Endothelial cell of umbilical vein (primary cell): Measurements from ENCODE around the gene DPEP3. TPM values are rescaled to one million over a fixed set of nuclear protein-coding genes. Genes with fewer than 3 reads are reported as not detected.

ENCODE experiments used
- BruUV-seq: library from RNA; stranded (reverse); fragments of 400-500 nt; replicated peaks from 2 replicates; lab custom pipeline; 2021; lab: Mats Ljungman, UMichigan
- CTCF ChIA-PET: fragments of 300-600, 350-600 bp; sonication (Branson Sonifier 250); formaldehyde crosslinking; loops from one replicate; lab custom pipeline; 2021; ENCODE audit warnings: antibody characterized with exemption, inconsistent platforms; lab: Charles Lee
- POLR2A ChIA-PET: fragments of 300-600, 350-600 bp; sonication (Branson Sonifier 250); formaldehyde crosslinking; loops from one replicate; lab custom pipeline; 2021; ENCODE audit warnings: antibody characterized with exemption, inconsistent platforms; lab: Charles Lee
- DNase-seq: peaks from one replicate; pipeline ENCODE4 v3.0.0-alpha.2; 2011; ENCODE audit warnings: low read depth, low spot score
- FAIRE-seq: peaks from 2 replicates; lab custom pipeline; 2011; peaks lifted over from hg19 to GRCh38; lab: Jason Lieb, UNC
- H2AFZ ChIP-seq: 2 replicates; pipeline ENCODE4 v1.6.0; 2012; ENCODE audit warnings: low read depth, low read length, control low read depth, inconsistent platforms
- H3K27ac ChIP-seq: 2 replicates; pipeline ENCODE4 v1.5.1; 2011; ENCODE audit warnings: low read depth, mild to moderate bottlenecking, control low read depth, low read length, moderate library complexity; ENCODE audit not compliant: insufficient read depth
- H3K27me3 ChIP-seq, 2 experiments: 2 replicates each; pipeline versions ENCODE4 v1.6.0 to v1.6.1; 2011; ENCODE audit warnings: low read length in 2 of 2, mixed read lengths in 1 of 2; ENCODE audit not compliant: control insufficient read depth in 2 of 2, insufficient read depth in 2 of 2
- H3K36me3 ChIP-seq, 2 experiments: 2 replicates in 1 of 2; 3 replicates in 1 of 2; pipeline ENCODE4 v1.5.1; 2011; ENCODE audit warnings: low read length in 2 of 2, mild to moderate bottlenecking in 1 of 2, moderate library complexity in 1 of 2; ENCODE audit not compliant: control insufficient read depth in 2 of 2, insufficient read depth in 2 of 2; ENCODE audit errors: extremely low read depth in 1 of 2
- H3K4me1 ChIP-seq: 3 replicates; pipeline ENCODE4 v1.5.1; 2011; ENCODE audit warnings: mild to moderate bottlenecking, low read length; ENCODE audit not compliant: control insufficient read depth, insufficient read depth; ENCODE audit errors: extremely low read depth
- H3K4me2 ChIP-seq: 2 replicates; pipeline ENCODE4 v1.6.1; 2011; ENCODE audit warnings: low read length, control low read depth, mixed read lengths; ENCODE audit not compliant: insufficient read depth
- H3K4me3 ChIP-seq, 3 experiments: fragments of 200-600 bp in 1 of 3; sonication (generic), shearing (Covaris generic) in 1 of 3; replicated peaks in 1 of 3; 2 replicates each; pipeline ENCODE4 v1.5.1; 2011 to 2016; ENCODE audit warnings: control low read depth in 3 of 3, low read length in 3 of 3, mild to moderate bottlenecking in 2 of 3, inconsistent platforms in 1 of 3, low read depth in 1 of 3, moderate library complexity in 1 of 3; ENCODE audit not compliant: insufficient read depth in 1 of 3
- H3K79me2 ChIP-seq: 2 replicates; pipeline ENCODE4 v1.6.0; 2012; ENCODE audit warnings: low read length, inconsistent platforms; ENCODE audit not compliant: control insufficient read depth, insufficient read depth
- H3K9ac ChIP-seq: replicated peaks from 2 replicates; pipeline ENCODE3; 2011; ENCODE audit warnings: low read length, control low read depth; ENCODE audit not compliant: insufficient read depth; ENCODE audit errors: extremely low read depth
- H3K9me1 ChIP-seq: replicated peaks from 3 replicates; pipeline ENCODE4 v1.6.0; 2011; ENCODE audit warnings: mild to moderate bottlenecking, low read length; ENCODE audit not compliant: control insufficient read depth, insufficient read depth; ENCODE audit errors: extremely low read depth
- H3K9me3 ChIP-seq: replicated peaks from 2 replicates; pipeline ENCODE4 v1.5.1; 2012; ENCODE audit warnings: low read length, inconsistent platforms; ENCODE audit not compliant: control insufficient read depth, insufficient read depth
- H4K20me1 ChIP-seq: replicated peaks from 2 replicates; pipeline ENCODE3; 2011; ENCODE audit warnings: mild to moderate bottlenecking, low read length; ENCODE audit not compliant: control insufficient read depth, insufficient read depth; ENCODE audit errors: extremely low read depth
- CTCF ChIP-seq, 2 donors: IDR thresholded peaks; 1 replicate in 1 of 2; 2 replicates in 1 of 2; pipeline ENCODE4 v1.5.1; 2011; ENCODE audit warnings: low read length in 2 of 2, mild to moderate bottlenecking in 2 of 2, moderate library complexity in 2 of 2, control low read depth in 1 of 2, inconsistent platforms in 1 of 2, low read depth in 1 of 2; ENCODE audit not compliant: insufficient read depth in 1 of 2; ENCODE audit errors: extremely low read depth in 1 of 2
- EZH2 ChIP-seq: IDR thresholded peaks from 2 replicates; pipeline ENCODE4 v1.6.1; 2012; ENCODE audit warnings: borderline replicate concordance, low read depth, mild to moderate bottlenecking, moderate library complexity, low read length, inconsistent platforms; ENCODE audit not compliant: severe bottlenecking
- FOS ChIP-seq: IDR thresholded peaks from 2 replicates; pipeline ENCODE4 v1.6.1; 2011; ENCODE audit warnings: mild to moderate bottlenecking, low read length, moderate library complexity, borderline replicate concordance; ENCODE audit not compliant: insufficient read depth
- GATA2 ChIP-seq: IDR thresholded peaks from 2 replicates; pipeline ENCODE4 v1.7.0; 2011; ENCODE audit warnings: low read depth, mild to moderate bottlenecking, moderate library complexity, mixed read lengths, low read length; ENCODE audit not compliant: insufficient read length, insufficient read depth
- JUN ChIP-seq: IDR thresholded peaks from 2 replicates; pipeline ENCODE4 v1.6.1; 2011; ENCODE audit warnings: borderline replicate concordance, low read depth; ENCODE audit not compliant: insufficient read length, insufficient read depth
- MAX ChIP-seq: IDR thresholded peaks from 2 replicates; pipeline ENCODE4 v1.6.1; 2011; ENCODE audit not compliant: insufficient read depth, insufficient read length
- MYC ChIP-seq: IDR thresholded peaks from one replicate; pipeline ENCODE4 v1.6.1; 2011; ENCODE audit warnings: mild to moderate bottlenecking, low read depth, low read length
- POLR2A ChIP-seq: IDR thresholded peaks from 2 replicates; pipeline ENCODE4 v1.6.1; 2012; ENCODE audit warnings: low read depth, mild to moderate bottlenecking, control low read depth, low read length
- POLR2AphosphoS5 ChIP-seq: IDR thresholded peaks from 2 replicates; pipeline ENCODE4 v1.6.1; 2012; ENCODE audit warnings: low read depth, mild to moderate bottlenecking, control low read depth, low read length, moderate library complexity; ENCODE audit not compliant: insufficient read depth
- dilution Hi-C: fragments of 300-500 bp; cut with MboI; formaldehyde crosslinking; loops from one replicate; pipeline ENCODE4 v1.15.0; 2019; ENCODE audit warnings: low sequenced_read_pairs; ENCODE audit not compliant: extremely low pct_ligation_motif_present
- intact Hi-C: fragments of 100-400 bp; cut with micrococcal nuclease; formaldehyde crosslinking; loops from one replicate; pipeline ENCODE4 v1.10.0; 2022
- polyA plus RNA-seq, 4 experiments: library from polyadenylated mRNA; depleted of rRNA in 3 of 4; stranded (reverse) in 3 of 4; unstranded in 1 of 4; fragments of >200 nt; gene quantifications; 2 replicates each; pipeline versions ENCODE4 v1.2.1 to v1.2.3, GENCODE V29; 2011 to 2012; ENCODE audit warnings: missing spikeins in 1 of 4
- total RNA-seq: library from RNA; stranded (reverse); gene quantifications from 2 replicates; pipeline ENCODE4 v1.2.3, GENCODE V29; 2021

DPEP3 gene
- total and polyA plus RNA-seq, 2 donors (not counting 3 experiments of a cell fraction or from before 2014, with no cell fraction given): 0.06 TPM; not detected in 1

- Histone ChIP-seq H2AFZ (no peak overlapping the region), H3K27ac (no peak overlapping the region), H3K9ac (no peak overlapping the region), H3K9me3 (no peaks in the 10 kb centered on the region), H3K4me2 (no peak overlapping the region), H4K20me1 (no peaks in the 10 kb centered on the region), H3K9me1 (no peaks in the 10 kb centered on the region), H3K4me1 (peaks cover 17% of the 10 kb centered on the region), H3K36me3 (no peaks in the 10 kb centered on the region), H3K79me2 (no peaks in the 10 kb centered on the region), H3K4me3 (no peak overlapping the region), H3K27me3 (peaks cover 0 to 2% of the 10 kb centered on the region in 2 experiments)
- ChIA-PET POLR2A (no interaction called here), CTCF (interaction anchor here (1.0 to 1.8 kb wide), 3 partner anchors 10 to 59 kb away, joined by 3 to 7 read pairs (median 3); no protein-coding TSS in a partner anchor)
- DNase-seq (no peak), FAIRE-seq (no peak)
- intact Hi-C loops: no loop called here
- TF ChIP-seq GATA2 (no peak), JUN (no peak), POLR2AphosphoS5 (no peak), MYC (no peak), EZH2 (no peak), MAX (no peak), CTCF (IDR thresholded peaks at IDR 0.05; ENCODE audit: extremely low read depth in 1 of 2, insufficient read depth in 1 of 2, low read depth in 1 of 2, low read length in 2 of 2) (no peak), FOS (no peak), POLR2A (no peak)
- dilution Hi-C loops: no loop called here
- no TSS peak for BruUV-seq
These were observed 1.9 kb upstream of the DPEP3 start for GRCh38 chr16:67982011-67982696.
